H9 (cell line): ENCODE measurements around the gene C14orf132. TPM values are rescaled to one million over a fixed set of nuclear protein-coding genes. Genes with fewer than 3 reads are reported as not detected.

ENCODE experiments used
- DNase-seq: peaks from one replicate; pipeline ENCODE4 v3.0.0-alpha.2; 2017
- H2AFZ ChIP-seq: one replicate; pipeline ENCODE4 v1.6.1; 2013; ENCODE audit warnings: mild to moderate bottlenecking, low read length, control low read depth, moderate library complexity
- H2AK5ac ChIP-seq: 2 replicates; pipeline ENCODE4 v1.6.1; 2013; ENCODE audit warnings: low read length, control low read depth, mixed read lengths; ENCODE audit not compliant: insufficient read length
- H2BK120ac ChIP-seq: one replicate; pipeline ENCODE4 v1.6.1; 2013; ENCODE audit warnings: low read depth, mild to moderate bottlenecking, low read length, control low read depth, inconsistent platforms; ENCODE audit not compliant: poor library complexity, severe bottlenecking
- H2BK12ac ChIP-seq: 2 replicates; pipeline ENCODE4 v1.6.1; 2013; ENCODE audit warnings: low read length, control low read depth, mixed read lengths, low read depth; ENCODE audit not compliant: insufficient read length
- H2BK15ac ChIP-seq: 2 replicates; pipeline ENCODE4 v1.6.1; 2013; ENCODE audit warnings: low read depth, low read length, control low read depth
- H2BK20ac ChIP-seq: one replicate; pipeline ENCODE4 v1.6.1; 2013; ENCODE audit warnings: low read depth, mild to moderate bottlenecking, low read length, control low read depth, inconsistent platforms; ENCODE audit not compliant: poor library complexity, severe bottlenecking
- H2BK5ac ChIP-seq: 2 replicates; pipeline ENCODE4 v1.6.1; 2013; ENCODE audit warnings: low read length, control low read depth, mixed read lengths; ENCODE audit not compliant: insufficient read length
- H3K14ac ChIP-seq: 2 replicates; pipeline ENCODE4 v1.6.1; 2013; ENCODE audit warnings: low read length, control low read depth; ENCODE audit not compliant: insufficient read depth
- H3K18ac ChIP-seq: 2 replicates; pipeline ENCODE4 v1.6.1; 2013; ENCODE audit warnings: low read depth, mild to moderate bottlenecking, mixed read lengths, low read length, control low read depth; ENCODE audit not compliant: insufficient read length
- H3K23ac ChIP-seq: 2 replicates; pipeline ENCODE4 v1.6.1; 2013; ENCODE audit warnings: low read length, control low read depth, mixed read lengths, low read depth; ENCODE audit not compliant: insufficient read length
- H3K23me2 ChIP-seq: 2 replicates; pipeline ENCODE4 v1.6.1; 2013; ENCODE audit warnings: low read depth, mild to moderate bottlenecking, mixed read lengths, low read length, control low read depth; ENCODE audit not compliant: insufficient read length, poor library complexity, severe bottlenecking
- H3K27ac ChIP-seq: 2 replicates; pipeline ENCODE4 v1.5.1; 2013; ENCODE audit warnings: low read length, control low read depth, mixed read lengths, low read depth; ENCODE audit not compliant: insufficient read length
- H3K27me3 ChIP-seq: 2 replicates; pipeline ENCODE4 v1.6.1; 2013; ENCODE audit warnings: low read length, control low read depth, inconsistent platforms; ENCODE audit not compliant: insufficient read depth
- H3K4ac ChIP-seq: 2 replicates; pipeline ENCODE4 v1.6.1; 2013; ENCODE audit warnings: low read depth, mild to moderate bottlenecking, control low read depth, inconsistent platforms, low read length, moderate library complexity
- H3K4me1 ChIP-seq: 2 replicates; pipeline ENCODE4 v1.6.1; 2013; ENCODE audit warnings: low read length, control low read depth, inconsistent platforms; ENCODE audit not compliant: insufficient read depth
- H3K4me2 ChIP-seq: 2 replicates; pipeline ENCODE4 v1.6.1; 2013; ENCODE audit warnings: low read length, control low read depth, mixed read lengths; ENCODE audit not compliant: insufficient read length, insufficient read depth
- H3K56ac ChIP-seq: 2 replicates; pipeline ENCODE4 v1.6.1; 2013; ENCODE audit warnings: low read depth, mild to moderate bottlenecking, mixed read lengths, low read length, control low read depth; ENCODE audit not compliant: insufficient read length
- H3K79me1 ChIP-seq: 2 replicates; pipeline ENCODE4 v1.6.1; 2013; ENCODE audit warnings: low read depth, mild to moderate bottlenecking, moderate library complexity, low read length, control low read depth, inconsistent platforms; ENCODE audit not compliant: insufficient read depth, poor library complexity, severe bottlenecking
- H3K79me2 ChIP-seq: 2 replicates; pipeline ENCODE4 v1.6.1; 2013; ENCODE audit warnings: low read length, control low read depth, inconsistent platforms; ENCODE audit not compliant: insufficient read depth
- H3K9ac ChIP-seq: 2 replicates; pipeline ENCODE4 v1.6.1; 2013; ENCODE audit warnings: low read length, control low read depth, mixed read lengths; ENCODE audit not compliant: insufficient read length; ENCODE audit errors: extremely low read depth
- H3K9me3 ChIP-seq: one replicate; pipeline ENCODE4 v1.6.1; 2013; ENCODE audit warnings: low read depth, low read length, inconsistent platforms; ENCODE audit not compliant: control insufficient read depth
- H3T11ph ChIP-seq: one replicate; pipeline ENCODE4 v1.6.1; 2013; ENCODE audit warnings: mild to moderate bottlenecking, low read length, control low read depth, inconsistent platforms
- H4K20me1 ChIP-seq: one replicate; pipeline ENCODE4 v1.6.1; 2013; ENCODE audit not compliant: control insufficient read depth, insufficient read length, insufficient read depth
- H4K5ac ChIP-seq: 2 replicates; pipeline ENCODE4 v1.6.1; 2013; ENCODE audit warnings: low read depth, mild to moderate bottlenecking, mixed read lengths, low read length, control low read depth; ENCODE audit not compliant: insufficient read length
- H4K8ac ChIP-seq: replicated peaks from 2 replicates; pipeline ENCODE4 v1.6.1; 2013; ENCODE audit warnings: low read length, control low read depth, mixed read lengths, low read depth; ENCODE audit not compliant: insufficient read length
- H4K91ac ChIP-seq: 2 replicates; pipeline ENCODE4 v1.6.1; 2013; ENCODE audit warnings: low read depth, mild to moderate bottlenecking, moderate library complexity, mixed read lengths, low read length, control low read depth; ENCODE audit not compliant: insufficient read length
- H3K27ac Mint-ChIP-seq, 3 experiments: 2 replicates in 2 of 3; 3 replicates in 1 of 3; pipeline ENCODE4 v1.8.0; 2020 to 2021; ENCODE audit warnings: mixed read lengths in 3 of 3, mild to moderate bottlenecking in 1 of 3, moderate library complexity in 1 of 3
- H3K27me3 Mint-ChIP-seq: 2 replicates; pipeline ENCODE4 v1.8.0; 2021; ENCODE audit warnings: low read depth, mild to moderate bottlenecking, moderate library complexity, mixed read lengths
- H3K36me3 Mint-ChIP-seq, 3 experiments: 2 replicates in 2 of 3; 3 replicates in 1 of 3; pipeline ENCODE4 v1.8.0; 2020 to 2021; ENCODE audit warnings: low read depth in 3 of 3, mixed read lengths in 3 of 3; ENCODE audit not compliant: insufficient read depth in 1 of 3
- H3K4me1 Mint-ChIP-seq, 2 experiments: 2 replicates each; pipeline ENCODE4 v1.8.0; 2020; ENCODE audit warnings: mixed read lengths in 2 of 2
- H3K4me3 Mint-ChIP-seq, 2 experiments: 2 replicates in 1 of 2; 3 replicates in 1 of 2; pipeline ENCODE4 v1.8.0; 2020 to 2021; ENCODE audit warnings: mild to moderate bottlenecking in 2 of 2, mixed read lengths in 2 of 2, moderate library complexity in 1 of 2
- H3K9me3 Mint-ChIP-seq, 2 experiments: 2 replicates in 1 of 2; 3 replicates in 1 of 2; pipeline ENCODE4 v1.8.0; 2020; ENCODE audit warnings: mild to moderate bottlenecking in 2 of 2, mixed read lengths in 2 of 2, moderate library complexity in 1 of 2
- WGBS: extraction: QIAGEN DNeasy Blood & Tissue Kit; methylation state at CpG from one replicate; pipeline ENCODE4 v1.1.7; 2013; ENCODE audit warnings: missing lambda C conversion rate, low lambda C conversion rate, mixed read lengths; ENCODE audit not compliant: insufficient read length; ENCODE audit errors: extremely low coverage; 5-methylcytosine and 5-hydroxymethylcytosine counted together
- total RNA-seq: library from RNA; stranded (reverse); gene quantifications from 2 replicates; pipeline ENCODE4 v1.2.1, GENCODE V29; 2021
- TF ChIP-seq, protein P1 (sequence below): fragments of 200-600 bp; sonication (generic); conservative IDR thresholded peaks from 3 replicates; pipeline ENCODE4 v1.8.0; 2021; ENCODE audit warnings: antibody characterized with exemption, mild to moderate bottlenecking

The C14orf132 gene
- total RNA-seq, 1 experiment from 2014 or later: 5.7 TPM

DNA sequence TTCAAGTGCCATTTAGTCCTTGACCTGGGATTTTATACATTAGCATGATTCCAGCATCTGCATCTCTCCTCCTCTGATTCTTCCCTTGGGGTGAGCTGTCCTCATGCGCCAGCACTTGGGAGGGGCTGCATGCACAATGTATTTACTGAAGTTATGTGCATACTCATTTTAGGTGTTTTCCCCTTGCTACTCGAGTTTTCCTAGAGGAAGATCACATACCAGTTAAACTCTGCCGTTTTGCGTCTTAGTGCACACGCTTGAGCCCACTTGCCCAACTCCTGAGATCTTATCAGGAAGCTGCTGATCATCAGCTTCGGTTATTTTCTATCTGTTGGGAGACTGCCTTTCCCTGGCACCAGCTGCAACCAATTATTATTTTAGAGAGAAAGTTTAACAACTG, 78.8 kb downstream of the C14orf132 start:
- Histone ChIP-seq H3K23ac (no peak overlapping the region), H3K23me2 (no peaks in the 10 kb centered on the region), H4K8ac (no peak overlapping the region), H3K18ac (no peak overlapping the region), H2AFZ (no peak overlapping the region), H3K27me3 (no peaks in the 10 kb centered on the region), H4K5ac (no peak overlapping the region), H3K9me3 (no peaks in the 10 kb centered on the region), H3K4me1 (no peaks in the 10 kb centered on the region), H3K4me2 (no peak overlapping the region), H3K79me1 (no peaks in the 10 kb centered on the region), H3K56ac (no peak overlapping the region), H3K14ac (no peak overlapping the region), H3T11ph (no peak overlapping the region), H3K9ac (no peak overlapping the region), H3K4ac (no peak overlapping the region), H2BK20ac (no peak overlapping the region), H2BK120ac (no peak overlapping the region), H2BK12ac (no peak overlapping the region), H3K79me2 (no peaks in the 10 kb centered on the region), H4K91ac (no peak overlapping the region), H3K27ac (no peak overlapping the region), H4K20me1 (no peaks in the 10 kb centered on the region), H2BK5ac (no peak overlapping the region), H2BK15ac (no peak overlapping the region), H2AK5ac (no peak overlapping the region)
- Mint-ChIP-seq H3K27ac (no peak overlapping the region; a peak in 1 of 7 replicates), H3K4me3 (no peak overlapping the region), H3K4me1 (no peaks in the 10 kb centered on the region; a peak in 1 of 4 replicates), H3K36me3 (peaks cover 7 to 14% (median 9%) of the 10 kb centered on the region in 3 experiments; a peak in 6 of 7 replicates), H3K9me3 (peaks cover 25 to 33% of the 10 kb centered on the region in 2 experiments), H3K27me3 (peaks cover 20% of the 10 kb centered on the region)
- TF ChIP-seq, protein P1, sequence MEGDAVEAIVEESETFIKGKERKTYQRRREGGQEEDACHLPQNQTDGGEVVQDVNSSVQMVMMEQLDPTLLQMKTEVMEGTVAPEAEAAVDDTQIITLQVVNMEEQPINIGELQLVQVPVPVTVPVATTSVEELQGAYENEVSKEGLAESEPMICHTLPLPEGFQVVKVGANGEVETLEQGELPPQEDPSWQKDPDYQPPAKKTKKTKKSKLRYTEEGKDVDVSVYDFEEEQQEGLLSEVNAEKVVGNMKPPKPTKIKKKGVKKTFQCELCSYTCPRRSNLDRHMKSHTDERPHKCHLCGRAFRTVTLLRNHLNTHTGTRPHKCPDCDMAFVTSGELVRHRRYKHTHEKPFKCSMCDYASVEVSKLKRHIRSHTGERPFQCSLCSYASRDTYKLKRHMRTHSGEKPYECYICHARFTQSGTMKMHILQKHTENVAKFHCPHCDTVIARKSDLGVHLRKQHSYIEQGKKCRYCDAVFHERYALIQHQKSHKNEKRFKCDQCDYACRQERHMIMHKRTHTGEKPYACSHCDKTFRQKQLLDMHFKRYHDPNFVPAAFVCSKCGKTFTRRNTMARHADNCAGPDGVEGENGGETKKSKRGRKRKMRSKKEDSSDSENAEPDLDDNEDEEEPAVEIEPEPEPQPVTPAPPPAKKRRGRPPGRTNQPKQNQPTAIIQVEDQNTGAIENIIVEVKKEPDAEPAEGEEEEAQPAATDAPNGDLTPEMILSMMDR: no peak
- no CpG with 5 or more reads among the region's 6 CpGs for WGBS
- no peak for DNase-seq
